CD4-positive, alpha-beta T cell (primary cell): ENCODE results near the gene TTBK1. TPM values are rescaled to one million over a fixed set of nuclear protein-coding genes. Genes with fewer than 3 reads are reported as not detected.

Source experiments
- ATAC-seq: fragments of 200-7000 bp; cut with Tn5 transposase; one replicate; pipeline ENCODE4 v1.10.0; 2022; ENCODE audit warnings: mild to moderate bottlenecking; ENCODE audit not compliant: poor library complexity
- CTCF ChIA-PET: fragments of 350-600 bp; sonication (Branson Sonifier 250); formaldehyde crosslinking; loops from one replicate; lab custom pipeline; 2021; ENCODE audit warnings: antibody characterized with exemption, inconsistent platforms; lab: Charles Lee
- POLR2A ChIA-PET: fragments of 350-600 bp; sonication (Branson Sonifier 250); formaldehyde crosslinking; loops from one replicate; lab custom pipeline; 2021; ENCODE audit warnings: antibody characterized with exemption, inconsistent platforms; lab: Charles Lee
- DNase-seq, 14 experiments: peaks; one replicate each; pipeline ENCODE4 v3.0.0-alpha.2; 2013 to 2020; ENCODE audit warnings: mixed read lengths in 2 of 14
- H3K27ac ChIP-seq, 2 donors: one replicate each; pipeline versions ENCODE4 v1.5.1 to v1.7.0; 2013; ENCODE audit warnings: low read length in 2 of 2, low read depth in 1 of 2, mild to moderate bottlenecking in 1 of 2
- H3K27me3 ChIP-seq, 2 experiments: 1 replicate in 1 of 2; 2 replicates in 1 of 2; pipeline versions ENCODE4 v1.6.1 to v1.7.0; 2013; ENCODE audit warnings: low read length in 2 of 2, control low read depth in 1 of 2, mild to moderate bottlenecking in 1 of 2, moderate library complexity in 1 of 2; ENCODE audit not compliant: insufficient read depth in 2 of 2, control insufficient read depth in 1 of 2
- H3K36me3 ChIP-seq: one replicate; pipeline ENCODE4 v1.6.1; 2013; ENCODE audit warnings: low read length, control low read depth; ENCODE audit not compliant: insufficient read depth
- H3K4me1 ChIP-seq: one replicate; pipeline ENCODE4 v1.6.1; 2013; ENCODE audit warnings: low read length, control low read depth; ENCODE audit not compliant: insufficient read depth
- H3K4me3 ChIP-seq: one replicate; pipeline ENCODE4 v1.5.1; 2013; ENCODE audit warnings: mild to moderate bottlenecking, low read length, moderate library complexity
- H3K9me3 ChIP-seq, 2 experiments: 1 replicate in 1 of 2; 2 replicates in 1 of 2; pipeline versions ENCODE4 v1.6.1 to v1.7.0; 2013; ENCODE audit warnings: low read length in 2 of 2, mild to moderate bottlenecking in 2 of 2, control low read depth in 1 of 2, moderate library complexity in 1 of 2; ENCODE audit not compliant: control insufficient read depth in 1 of 2, insufficient read depth in 1 of 2
- H3K27ac Mint-ChIP-seq: one replicate; pipeline ENCODE4 v1.8.0; 2020; ENCODE audit warnings: mixed read lengths
- H3K27me3 Mint-ChIP-seq: one replicate; pipeline ENCODE4 v1.8.0; 2021; ENCODE audit warnings: mixed read lengths
- H3K36me3 Mint-ChIP-seq: one replicate; pipeline ENCODE4 v1.8.0; 2021; ENCODE audit warnings: low read depth, mixed read lengths
- H3K4me1 Mint-ChIP-seq: one replicate; pipeline ENCODE4 v1.8.0; 2021; ENCODE audit warnings: low read depth, mixed read lengths
- H3K4me3 Mint-ChIP-seq: one replicate; pipeline ENCODE4 v1.8.0; 2020; ENCODE audit warnings: mild to moderate bottlenecking, mixed read lengths
- H3K9me3 Mint-ChIP-seq: one replicate; pipeline ENCODE4 v1.8.0; 2020; ENCODE audit warnings: mixed read lengths
- CTCF ChIP-seq: fragments of 200-600 bp; IDR thresholded peaks from one replicate; pipeline ENCODE4 v1.8.0; 2022; ENCODE audit warnings: antibody characterized with exemption, mild to moderate bottlenecking
- intact Hi-C, 2 experiments: fragments of 100-400 bp; cut with DNase I in 1 of 2; cut with micrococcal nuclease in 1 of 2; formaldehyde crosslinking; loops; one replicate each; pipeline versions ENCODE4 v1.15.1 to v1.9.0; 2023 to 2025; cut with DNase I, micrococcal nuclease
- total RNA-seq, 174 experiments: library from RNA in 2 of 174; stranded (reverse) in 2 of 174; gene quantifications; one replicate each; pipeline ENCODE4 v1.2.3 and lab custom pipeline; 2021 to 2026

TTBK1 gene
- total RNA-seq, 2 experiments from 2014 or later: not detected

DNA sequence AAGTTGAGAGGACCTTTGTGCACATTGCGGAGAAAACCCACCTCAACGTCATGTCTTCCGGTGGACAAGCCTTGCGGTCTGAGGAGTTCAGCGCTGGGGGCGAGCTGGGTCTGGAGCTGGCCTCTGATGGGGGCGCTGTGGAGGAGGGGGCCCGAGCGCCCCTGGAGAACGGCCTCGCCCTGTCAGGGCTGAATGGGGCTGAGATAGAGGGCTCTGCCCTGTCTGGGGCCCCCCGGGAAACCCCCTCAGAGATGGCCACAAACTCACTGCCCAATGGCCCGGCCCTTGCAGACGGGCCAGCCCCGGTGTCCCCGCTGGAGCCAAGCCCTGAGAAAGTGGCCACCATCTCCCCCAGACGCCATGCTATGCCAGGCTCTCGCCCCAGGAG, 40.2 kb downstream of the TTBK1 start:
- H3K27me3 ChIP-seq: peaks cover 9 to 13% of the 10 kb centered on the region in 2 experiments
- no peak overlapping the region for H3K27ac ChIP-seq
- no peak overlapping the region for H3K4me3 ChIP-seq
- POLR2A ChIA-PET: no interaction called here
- CTCF ChIA-PET: no interaction called here
- TF ChIP-seq CTCF: no peak
- intact Hi-C loops: no loop called here
- Mint-ChIP-seq H3K27ac (no peak overlapping the region), H3K36me3 (no peaks in the 10 kb centered on the region), H3K4me3 (no peak overlapping the region), H3K4me1 (no peaks in the 10 kb centered on the region), H3K9me3 (no peaks in the 10 kb centered on the region), H3K27me3 (peaks cover 49% of the 10 kb centered on the region)
- no peaks in the 10 kb centered on the region for H3K36me3 ChIP-seq
- DNase-seq (no peak), ATAC-seq (no peak)
- no peaks in the 10 kb centered on the region for H3K4me1 ChIP-seq
- no peaks in the 10 kb centered on the region for H3K9me3 ChIP-seq

- Histone ChIP-seq H3K27me3 (peaks cover 9 to 13% of the 10 kb centered on the region in 2 experiments), H3K4me1 (no peaks in the 10 kb centered on the region), H3K27ac (no peak overlapping the region), H3K36me3 (no peaks in the 10 kb centered on the region), H3K9me3 (no peaks in the 10 kb centered on the region), H3K4me3 (no peak overlapping the region)
- Mint-ChIP-seq H3K27ac (no peak overlapping the region), H3K36me3 (no peaks in the 10 kb centered on the region), H3K4me3 (no peak overlapping the region), H3K27me3 (peaks cover 47% of the 10 kb centered on the region), H3K9me3 (no peaks in the 10 kb centered on the region), H3K4me1 (no peaks in the 10 kb centered on the region)
- no peak for DNase-seq
- ATAC-seq: no peak
- POLR2A ChIA-PET: no interaction called here
- intact Hi-C loops: no loop called here
- no peak for TF ChIP-seq CTCF
- CTCF ChIA-PET: no interaction called here
Observed at GRCh38 chr6:43283905-43284304, 40.6 kb downstream of the TTBK1 start.

- intact Hi-C loops: no loop called here
- Mint-ChIP-seq H3K4me3 (no peak overlapping the region), H3K9me3 (no peaks in the 10 kb centered on the region), H3K4me1 (no peaks in the 10 kb centered on the region), H3K36me3 (no peaks in the 10 kb centered on the region), H3K27me3 (peaks cover 47% of the 10 kb centered on the region), H3K27ac (no peak overlapping the region)
- no peak for TF ChIP-seq CTCF
- CTCF ChIA-PET: no interaction called here
- no peaks in the 10 kb centered on the region for H3K9me3 ChIP-seq
- POLR2A ChIA-PET: no interaction called here
- no peak overlapping the region for H3K27ac ChIP-seq
- H3K36me3 ChIP-seq: no peaks in the 10 kb centered on the region
- H3K27me3 ChIP-seq: peaks cover 9 to 13% of the 10 kb centered on the region in 2 experiments
- H3K4me3 ChIP-seq: no peak overlapping the region
- DNase-seq (no peak), ATAC-seq (no peak)
- no peaks in the 10 kb centered on the region for H3K4me1 ChIP-seq
Observed at GRCh38 chr6:43284991-43285781, 41.9 kb downstream of the TTBK1 start.
